Measurements from ENCODE around the gene F2RL2.

DNA sequence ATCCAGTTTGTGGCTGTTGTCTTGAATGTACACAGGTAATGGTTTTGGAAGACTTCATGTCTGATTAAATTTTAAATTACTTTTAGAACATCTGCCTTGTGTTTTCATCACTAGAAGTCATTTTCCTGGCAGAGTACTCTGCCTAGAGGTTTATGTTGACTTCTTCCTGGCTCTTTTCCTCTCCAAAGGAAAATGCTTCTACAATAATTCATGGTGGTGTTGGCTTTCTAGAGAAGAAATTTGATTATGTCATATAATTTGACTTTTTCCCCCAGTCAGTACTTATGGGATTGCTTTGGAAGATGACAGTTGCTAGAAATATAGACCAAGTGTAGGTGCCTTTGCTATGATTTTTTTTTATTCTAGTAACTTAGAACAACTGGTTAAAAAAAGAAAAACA, 46.8 kb downstream of the F2RL2 start:
- TF ChIP-seq POLR2AphosphoS5 (IDR thresholded peaks at IDR 0.05; ENCODE audit: low read depth, low read length) (no peak), TAF1 (IDR thresholded peaks at IDR 0.05; ENCODE audit: borderline replicate concordance, insufficient read depth, low read length) (no peak), SIN3A (IDR thresholded peaks at IDR 0.05; ENCODE audit: borderline replicate concordance, insufficient read depth, low read length) (no peak), FOXP2 (optimal IDR thresholded peaks at IDR 0.05; ENCODE audit: borderline replicate concordance, extremely low read depth, extremely low read length, insufficient read depth) (no peak)
- TF ChIP-seq, protein P1, sequence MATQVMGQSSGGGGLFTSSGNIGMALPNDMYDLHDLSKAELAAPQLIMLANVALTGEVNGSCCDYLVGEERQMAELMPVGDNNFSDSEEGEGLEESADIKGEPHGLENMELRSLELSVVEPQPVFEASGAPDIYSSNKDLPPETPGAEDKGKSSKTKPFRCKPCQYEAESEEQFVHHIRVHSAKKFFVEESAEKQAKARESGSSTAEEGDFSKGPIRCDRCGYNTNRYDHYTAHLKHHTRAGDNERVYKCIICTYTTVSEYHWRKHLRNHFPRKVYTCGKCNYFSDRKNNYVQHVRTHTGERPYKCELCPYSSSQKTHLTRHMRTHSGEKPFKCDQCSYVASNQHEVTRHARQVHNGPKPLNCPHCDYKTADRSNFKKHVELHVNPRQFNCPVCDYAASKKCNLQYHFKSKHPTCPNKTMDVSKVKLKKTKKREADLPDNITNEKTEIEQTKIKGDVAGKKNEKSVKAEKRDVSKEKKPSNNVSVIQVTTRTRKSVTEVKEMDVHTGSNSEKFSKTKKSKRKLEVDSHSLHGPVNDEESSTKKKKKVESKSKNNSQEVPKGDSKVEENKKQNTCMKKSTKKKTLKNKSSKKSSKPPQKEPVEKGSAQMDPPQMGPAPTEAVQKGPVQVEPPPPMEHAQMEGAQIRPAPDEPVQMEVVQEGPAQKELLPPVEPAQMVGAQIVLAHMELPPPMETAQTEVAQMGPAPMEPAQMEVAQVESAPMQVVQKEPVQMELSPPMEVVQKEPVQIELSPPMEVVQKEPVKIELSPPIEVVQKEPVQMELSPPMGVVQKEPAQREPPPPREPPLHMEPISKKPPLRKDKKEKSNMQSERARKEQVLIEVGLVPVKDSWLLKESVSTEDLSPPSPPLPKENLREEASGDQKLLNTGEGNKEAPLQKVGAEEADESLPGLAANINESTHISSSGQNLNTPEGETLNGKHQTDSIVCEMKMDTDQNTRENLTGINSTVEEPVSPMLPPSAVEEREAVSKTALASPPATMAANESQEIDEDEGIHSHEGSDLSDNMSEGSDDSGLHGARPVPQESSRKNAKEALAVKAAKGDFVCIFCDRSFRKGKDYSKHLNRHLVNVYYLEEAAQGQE (IDR thresholded peaks at IDR 0.05; ENCODE audit: insufficient read depth in 1 of 2, low read depth in 2 of 2, low read length in 2 of 2): no peak

Measured in PFSK-1 (cell line).